Ramos (cell line): ENCODE results near the gene THRB.
"Not testable (repeated sequence)": the region's sequence is repeated elsewhere in the genome, so short reads cannot be mapped to it uniquely, and the experiment has no call there.

ENCODE experiments used
- in situ Hi-C: fragments of 300-500 bp; cut with MboI; formaldehyde crosslinking; loops from one replicate; pipeline ENCODE4 v1.14.3; 2022; ENCODE audit warnings: low sequenced_read_pairs; ENCODE audit not compliant: unreplicated experiment

The THRB gene

GRCh38 chr3:24137958-24138875 is 356.4 kb downstream of the THRB start:
- in situ Hi-C loops = no loop called here

GRCh38 chr3:24137334-24137733 is 357.3 kb downstream of the THRB start:
- in situ Hi-C loops = no loop called here

- in situ Hi-C loops = no loop called here
Measured at GRCh38 chr3:24136624-24137310, 357.9 kb downstream of the THRB start.

- in situ Hi-C loops = no loop called here
Measured at GRCh38 chr3:24135280-24135679, 359.4 kb downstream of the THRB start.

- in situ Hi-C loops = no loop called here
Measured at GRCh38 chr3:24133942-24134341, 360.7 kb downstream of the THRB start.

- in situ Hi-C loops = no loop called here
Measured at GRCh38 chr3:24133436-24133835, 361.2 kb downstream of the THRB start.

- in situ Hi-C loops = no loop called here
Measured at GRCh38 chr3:24129549-24129948, 365.1 kb downstream of the THRB start.

- in situ Hi-C loops = no loop called here
Measured at GRCh38 chr3:24128199-24129005, 366.2 kb downstream of the THRB start.

GRCh38 chr3:24123596-24123995 is 371.1 kb downstream of the THRB start:
- in situ Hi-C loops = no loop called here

- in situ Hi-C loops = no loop called here
Measured at GRCh38 chr3:24120434-24120833, 374.2 kb downstream of the THRB start.

GRCh38 chr3:24119321-24119751 is 375.3 kb downstream of the THRB start:
- in situ Hi-C loops = no loop called here

- in situ Hi-C loops = no loop called here
Measured at GRCh38 chr3:24117508-24117907, 377.1 kb downstream of the THRB start.

GRCh38 chr3:24111711-24112110 is 382.9 kb downstream of the THRB start:
- in situ Hi-C loops = no loop called here

- in situ Hi-C loops = no loop called here
Measured at GRCh38 chr3:24110051-24110450, 384.6 kb downstream of the THRB start.

- in situ Hi-C loops = no loop called here
Measured at GRCh38 chr3:24101676-24102168, 392.9 kb downstream of the THRB start.

GRCh38 chr3:24100696-24101402 is 393.8 kb downstream of the THRB start:
- in situ Hi-C loops = no loop called here

GRCh38 chr3:24096695-24097290 is 397.9 kb downstream of the THRB start:
- in situ Hi-C loops = no loop called here

- in situ Hi-C loops = no loop called here
Measured at GRCh38 chr3:24096271-24096670, 398.4 kb downstream of the THRB start.

- in situ Hi-C loops = not testable (repeated sequence)
Measured at GRCh38 chr3:24094818-24095217, 399.8 kb downstream of the THRB start.
